SKM-1 treated with dmso at 0.1 percent for 144 hours (cell line): ENCODE measurements around the gene PRSS21.

ENCODE experiments used
- DNase-seq: peaks from one replicate; lab custom pipeline; 2025; ENCODE audit not compliant: unreplicated experiment; lab: John Stamatoyannopoulos, UW

PRSS21 gene

DNA sequence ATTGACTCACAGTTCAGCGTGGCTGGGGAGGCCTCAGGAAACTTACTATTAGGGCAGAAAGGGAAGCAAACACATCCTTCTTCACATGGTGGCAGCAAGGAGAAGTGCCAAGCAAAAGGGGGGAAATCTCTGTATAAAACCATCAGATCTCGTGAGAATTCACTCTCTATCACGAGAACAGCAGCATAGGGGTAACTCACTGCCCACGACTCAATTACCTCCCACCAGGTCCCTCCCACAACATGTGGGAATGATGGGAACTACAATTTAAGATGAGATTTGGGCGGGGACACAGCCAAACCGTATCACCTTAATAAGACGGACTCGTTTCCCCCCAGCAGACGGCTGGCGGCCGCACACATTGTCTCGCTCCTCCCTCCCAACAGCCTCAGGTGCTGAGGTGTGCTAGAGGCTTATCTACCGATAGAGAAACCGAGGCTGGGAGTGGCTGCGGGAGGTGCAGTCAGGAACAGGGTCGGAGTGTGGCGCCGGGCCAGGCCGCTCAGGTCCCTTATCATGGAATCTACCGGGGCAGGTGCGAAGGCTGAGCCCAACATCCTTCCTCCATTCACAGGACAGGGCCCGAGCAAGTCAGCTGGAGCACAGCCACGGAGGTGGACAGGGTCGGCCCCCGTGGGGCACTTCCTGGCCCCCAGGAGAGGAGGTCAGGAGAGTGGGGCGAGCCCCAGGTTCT is 8.2 kb downstream of the PRSS21 start:
- no peak for DNase-seq

DNA sequence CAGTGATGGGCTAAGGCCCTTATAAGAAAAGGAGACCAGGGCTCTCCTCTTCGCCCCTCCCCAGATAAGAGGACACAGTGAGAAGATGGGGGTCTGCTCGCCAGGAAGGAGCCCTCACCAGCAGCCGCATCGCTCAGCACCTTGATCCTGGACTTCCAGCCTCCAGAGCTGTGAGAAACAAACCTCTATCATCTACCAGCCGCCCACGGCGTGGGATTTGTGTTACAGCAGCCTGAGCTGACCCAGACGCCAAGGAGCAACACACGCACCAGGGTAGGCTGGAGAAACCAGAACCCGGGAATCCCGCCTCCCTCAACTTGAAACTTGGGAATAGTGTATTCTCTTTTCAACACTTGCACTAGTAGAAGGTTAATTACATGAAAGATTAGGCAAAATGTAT is 8.9 kb downstream of the PRSS21 start:
- no peak for DNase-seq

DNA sequence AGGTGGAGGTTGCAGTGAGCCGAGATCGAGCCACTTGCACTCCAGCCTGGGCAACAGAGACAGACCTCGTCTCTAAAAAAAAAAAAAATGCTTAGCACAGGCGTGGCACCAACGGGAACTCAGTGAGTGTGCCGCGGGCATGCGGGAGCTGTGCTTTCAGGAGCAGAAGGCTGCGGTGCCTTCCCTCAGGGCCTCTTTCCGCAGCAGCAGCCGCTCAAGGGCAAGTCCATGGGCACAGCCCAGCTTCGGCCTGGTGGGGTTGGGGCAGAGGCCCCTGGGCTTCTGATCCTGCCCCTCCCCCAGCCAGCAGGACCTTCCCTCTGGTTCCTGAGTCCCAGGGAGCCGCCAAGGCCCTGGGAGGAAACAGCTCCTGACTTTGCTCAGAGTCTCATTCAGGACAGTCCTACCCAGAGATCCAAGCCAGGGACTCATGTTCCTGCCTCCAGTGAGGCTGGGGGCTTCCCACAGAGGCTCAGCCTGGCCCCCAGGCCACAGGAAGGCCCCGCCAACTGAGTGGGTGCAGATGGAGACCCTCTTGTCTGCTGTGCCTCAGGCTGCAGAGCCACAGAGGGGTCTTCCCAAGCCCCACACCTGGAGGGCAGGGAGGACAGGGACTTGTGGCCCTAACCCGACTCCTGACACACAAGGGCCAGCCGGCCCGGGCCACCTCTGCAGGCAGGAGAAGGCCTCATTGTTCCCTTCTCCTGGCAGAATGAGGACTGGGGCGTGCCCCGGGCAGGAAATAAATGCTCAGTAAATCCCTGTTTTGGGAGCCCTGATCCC is 9.7 kb downstream of the PRSS21 start:
- DNase-seq = no peak

DNA sequence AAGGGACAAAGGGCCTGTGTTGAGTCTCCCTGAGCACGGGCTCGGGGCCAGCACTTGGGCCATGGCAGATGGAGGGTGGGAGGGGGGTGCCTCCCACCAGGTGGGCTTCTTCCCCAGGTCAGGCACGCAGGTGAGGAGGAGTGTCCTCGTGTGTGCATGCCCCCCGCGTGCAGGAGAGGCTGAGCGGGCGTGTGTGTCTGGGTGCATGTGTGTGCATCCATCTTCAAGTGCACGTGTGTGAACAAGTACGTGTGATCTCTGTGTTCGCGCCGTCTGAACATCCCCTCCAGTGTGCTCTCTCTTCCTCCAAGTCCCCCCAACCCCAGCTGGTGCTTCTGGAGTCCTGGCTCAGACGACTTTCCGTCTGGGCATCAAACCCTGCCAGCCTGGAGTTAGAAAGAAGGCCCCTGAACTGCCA is 10.3 kb downstream of the PRSS21 start:
- DNase-seq = no peak

DNA sequence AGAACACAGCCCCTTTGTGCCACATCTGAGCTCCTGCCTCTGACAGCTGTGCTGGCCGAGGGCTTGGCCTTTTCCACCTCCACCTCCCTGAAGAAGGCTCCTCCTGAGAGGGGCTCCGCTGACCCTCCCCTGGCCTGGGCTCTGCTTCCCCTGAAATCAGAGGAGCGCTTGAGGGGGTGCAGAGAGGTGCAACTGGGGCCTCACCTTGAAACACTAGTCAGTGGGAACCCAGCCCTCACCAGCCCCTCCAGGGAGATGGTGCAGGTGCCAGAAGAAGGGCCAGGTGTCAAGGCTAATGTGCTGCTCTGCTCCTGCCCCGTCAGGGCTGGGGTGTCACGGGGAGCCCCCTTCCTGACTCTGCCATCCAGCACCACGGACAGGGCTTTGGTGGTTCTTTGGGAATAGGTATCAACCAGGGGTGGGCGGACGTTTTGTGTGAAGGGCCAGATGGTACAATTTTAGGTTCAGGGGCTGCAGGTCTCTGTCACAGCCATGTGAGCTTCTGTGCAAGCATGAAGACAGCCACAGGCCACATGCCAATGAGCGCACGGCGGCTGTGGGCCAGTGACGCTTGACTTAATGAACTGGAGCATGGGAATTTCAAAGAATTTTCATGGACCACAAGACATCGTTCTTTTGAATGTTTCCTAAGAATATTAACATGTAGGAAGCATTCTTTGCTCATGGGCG is 10.9 kb downstream of the PRSS21 start:
- DNase-seq = no peak

DNA sequence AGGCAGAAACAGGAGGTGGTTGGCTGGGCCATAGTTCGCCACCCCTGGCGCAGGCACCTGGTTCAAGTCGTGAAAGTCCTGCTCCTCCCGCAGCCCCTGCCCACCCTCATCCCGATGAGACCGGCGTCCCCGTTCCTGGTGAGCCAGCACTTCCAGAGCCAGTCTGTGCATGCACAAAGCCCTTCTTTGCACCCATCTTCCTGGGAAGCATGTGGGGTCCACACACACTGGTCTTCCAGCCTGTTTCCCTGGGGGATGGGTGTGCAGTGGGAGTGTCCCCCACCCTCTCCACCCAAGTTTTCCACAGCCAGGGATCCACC is 11.4 kb downstream of the PRSS21 start:
- no peak for DNase-seq

DNA sequence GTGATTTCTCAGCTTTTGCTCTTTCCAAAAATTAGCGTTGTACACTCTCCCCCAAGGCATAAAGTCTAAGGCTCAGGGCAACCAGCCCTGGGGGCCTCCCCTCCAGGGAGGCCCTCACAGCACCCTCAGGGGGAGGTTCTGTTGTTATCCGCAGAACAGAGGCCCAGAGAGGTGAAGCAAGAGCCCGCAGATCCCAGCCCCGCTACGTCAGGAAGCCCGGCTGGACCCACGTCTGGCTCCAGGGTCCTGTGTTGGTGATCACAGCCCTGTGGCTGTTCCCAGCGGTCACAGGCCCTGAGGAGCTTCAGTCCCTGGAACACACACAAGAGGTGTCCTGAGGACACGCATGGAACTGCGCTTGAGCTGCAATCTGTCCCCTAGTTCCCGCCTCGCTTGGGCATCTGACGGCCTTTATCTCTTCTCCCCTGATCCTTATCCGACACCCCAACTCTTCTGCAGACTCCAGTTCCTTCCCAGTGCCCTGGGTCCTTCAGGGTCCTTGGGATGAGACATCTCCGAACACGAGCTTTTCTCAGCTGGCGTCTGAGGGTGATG is 11.9 kb downstream of the PRSS21 start:
- no peak for DNase-seq

DNA sequence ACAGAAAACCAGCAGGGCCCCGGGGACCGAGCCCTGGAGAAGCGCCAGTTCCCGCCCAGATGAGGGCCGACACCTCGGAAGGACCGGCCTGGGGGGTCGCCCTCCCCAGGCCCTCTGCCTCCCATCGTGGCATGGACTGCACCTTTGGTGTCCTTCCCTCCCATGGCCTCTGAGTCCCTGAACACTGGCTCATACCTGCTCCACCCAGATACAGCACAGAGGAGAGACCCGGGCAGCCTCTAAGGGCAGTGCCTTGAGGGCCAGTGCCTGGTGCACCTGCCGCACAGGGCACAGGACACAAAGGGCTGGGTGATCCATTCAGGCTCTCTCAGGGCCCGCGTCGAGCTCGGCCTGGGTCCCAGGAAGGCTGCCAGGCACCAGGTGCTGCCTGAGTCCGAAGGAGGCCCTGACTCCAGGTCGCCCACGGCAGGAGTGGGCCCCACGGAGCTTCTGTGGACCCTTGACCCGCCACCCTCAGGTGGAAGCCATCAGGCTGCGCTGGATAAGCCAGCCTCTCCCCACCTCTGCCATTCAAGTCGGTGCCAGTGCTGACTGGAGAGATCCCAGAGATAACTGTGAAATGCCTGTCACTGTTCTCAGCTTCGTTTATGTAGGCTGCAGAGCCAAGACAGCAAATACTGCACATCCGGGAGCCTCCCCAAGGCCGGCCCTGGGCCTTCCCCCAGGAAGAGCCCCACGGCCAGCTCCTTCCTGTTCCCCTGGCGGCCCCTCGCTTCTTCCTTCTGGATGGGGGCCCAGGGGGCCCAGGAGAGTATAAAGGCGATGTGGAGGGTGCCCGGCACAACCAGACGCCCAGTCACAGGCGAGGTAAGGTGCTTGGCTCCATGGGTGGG is 12.7 kb downstream of the PRSS21 start, which contains the start of gene ZG16B:
Gene ZG16B (plus strand): TSS at position 803 of the 854 bp plus-strand sequence. CDS start 139 bp downstream, outside the sequence.
- DNase-seq = no peak

DNA sequence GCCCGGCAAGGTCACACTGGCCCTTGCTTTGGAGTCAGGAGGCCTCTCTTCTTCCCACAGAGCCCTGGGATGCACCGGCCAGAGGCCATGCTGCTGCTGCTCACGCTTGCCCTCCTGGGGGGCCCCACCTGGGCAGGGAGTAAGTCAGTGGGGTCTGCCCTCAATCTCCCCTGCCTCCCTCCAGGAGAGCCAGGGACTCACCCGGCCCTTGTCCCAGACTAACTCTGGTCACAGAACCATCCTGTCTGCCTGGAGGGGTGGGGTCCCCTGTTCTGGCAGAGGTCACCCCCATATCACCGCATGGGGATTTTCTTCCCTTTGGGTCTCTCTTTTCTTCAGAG is 13.3 kb downstream of the PRSS21 start:
- DNase-seq = no peak

DNA sequence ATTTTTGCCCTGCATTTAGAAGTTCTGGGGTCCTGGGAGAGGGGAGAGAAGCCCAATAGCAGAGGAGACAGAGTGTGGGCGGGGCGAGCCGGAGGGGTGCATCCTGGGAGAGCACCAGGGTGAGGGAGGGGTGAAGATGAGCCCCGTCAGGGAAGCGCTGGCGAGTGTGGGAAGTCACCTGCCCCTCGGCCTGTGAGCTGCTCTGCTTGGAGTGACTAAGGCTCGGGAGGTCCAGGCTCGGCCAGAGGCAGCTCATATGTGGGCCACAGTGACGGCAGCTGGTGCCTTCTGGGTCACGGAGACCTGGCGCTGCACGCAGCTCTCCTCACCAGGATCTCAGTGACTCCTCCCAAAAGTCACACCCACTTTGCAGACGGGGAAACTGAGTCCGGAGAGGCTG is 14.2 kb downstream of the PRSS21 start:
- no peak for DNase-seq

DNA sequence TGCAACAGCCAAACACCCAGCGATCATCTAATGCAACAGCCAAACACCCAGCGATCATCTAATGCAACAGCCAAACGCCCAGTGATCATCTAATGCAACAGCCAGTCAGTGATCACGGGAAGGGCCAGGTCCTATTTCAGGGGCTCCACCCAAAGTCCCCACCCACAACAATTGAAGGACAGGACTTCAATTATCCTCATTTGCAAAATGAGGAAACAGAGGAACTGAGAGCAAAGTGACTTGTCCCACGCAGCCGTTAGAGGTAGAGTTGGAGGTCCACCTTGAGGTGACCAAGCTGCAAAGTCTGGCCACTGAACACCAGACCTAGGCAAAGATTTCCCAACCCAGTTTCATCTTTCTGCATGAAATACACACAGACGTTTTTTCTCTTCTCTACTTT is 16.7 kb downstream of the PRSS21 start:
- DNase-seq = no peak

DNA sequence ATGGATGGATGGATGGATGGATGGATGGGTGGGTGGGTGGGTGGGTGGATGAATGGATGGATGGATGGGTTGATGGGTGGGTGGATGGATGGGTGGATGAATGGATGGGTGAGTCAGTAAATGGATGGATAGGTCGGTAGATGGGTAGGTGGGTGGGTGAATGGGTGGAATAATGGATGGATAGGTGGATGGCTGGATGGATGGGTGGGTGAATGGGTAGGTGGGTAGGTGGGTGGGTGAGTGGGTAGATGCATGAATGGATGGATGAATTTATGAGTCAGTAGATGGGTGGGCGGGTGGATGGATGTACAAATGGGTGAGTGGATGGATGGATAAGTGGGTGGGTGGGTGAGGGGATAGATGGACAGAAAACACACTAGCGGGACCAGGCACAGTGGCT is 17.9 kb downstream of the PRSS21 start:
- DNase-seq = no peak

DNA sequence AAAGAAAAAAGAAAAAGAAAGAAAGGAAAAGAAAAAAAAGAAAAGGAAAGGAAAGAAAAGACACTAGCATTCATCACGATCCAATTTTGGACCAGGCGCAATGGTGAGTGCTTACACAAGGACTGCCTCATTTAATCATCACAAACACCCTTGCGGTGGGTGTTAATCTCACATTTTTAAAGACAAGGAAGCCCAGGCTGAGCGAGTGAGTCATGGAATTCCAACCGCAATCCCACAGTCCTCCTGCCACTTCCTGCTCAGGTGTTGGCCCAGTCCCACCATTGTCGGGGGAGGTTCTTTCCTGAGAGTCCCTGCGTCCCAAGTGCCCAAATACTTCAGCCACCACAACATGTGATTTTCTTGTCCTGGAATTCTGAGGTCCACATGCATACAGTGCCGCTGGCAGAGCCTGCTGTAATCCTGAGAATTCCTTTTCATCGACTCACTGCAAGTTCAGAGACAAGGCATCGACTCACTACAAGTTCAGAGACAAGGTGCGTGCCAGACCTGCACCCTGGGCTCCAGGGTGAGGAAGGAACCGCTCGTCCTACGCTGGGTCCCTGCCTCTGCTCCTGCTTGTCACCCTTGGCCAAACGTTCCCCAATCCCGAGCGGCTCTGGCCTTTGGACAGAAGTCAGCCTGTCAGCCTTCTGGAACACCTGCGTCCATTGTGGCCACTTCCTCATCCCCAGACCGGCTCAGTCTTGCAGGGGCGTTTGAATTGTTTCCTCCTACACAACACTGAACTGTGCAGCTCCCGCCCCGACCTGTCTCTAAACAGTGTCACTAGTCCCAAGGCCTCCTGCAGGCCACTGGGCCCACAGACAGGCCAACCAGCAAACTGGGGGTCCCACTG is 18.8 kb downstream of the PRSS21 start:
- DNase-seq = no peak

DNA sequence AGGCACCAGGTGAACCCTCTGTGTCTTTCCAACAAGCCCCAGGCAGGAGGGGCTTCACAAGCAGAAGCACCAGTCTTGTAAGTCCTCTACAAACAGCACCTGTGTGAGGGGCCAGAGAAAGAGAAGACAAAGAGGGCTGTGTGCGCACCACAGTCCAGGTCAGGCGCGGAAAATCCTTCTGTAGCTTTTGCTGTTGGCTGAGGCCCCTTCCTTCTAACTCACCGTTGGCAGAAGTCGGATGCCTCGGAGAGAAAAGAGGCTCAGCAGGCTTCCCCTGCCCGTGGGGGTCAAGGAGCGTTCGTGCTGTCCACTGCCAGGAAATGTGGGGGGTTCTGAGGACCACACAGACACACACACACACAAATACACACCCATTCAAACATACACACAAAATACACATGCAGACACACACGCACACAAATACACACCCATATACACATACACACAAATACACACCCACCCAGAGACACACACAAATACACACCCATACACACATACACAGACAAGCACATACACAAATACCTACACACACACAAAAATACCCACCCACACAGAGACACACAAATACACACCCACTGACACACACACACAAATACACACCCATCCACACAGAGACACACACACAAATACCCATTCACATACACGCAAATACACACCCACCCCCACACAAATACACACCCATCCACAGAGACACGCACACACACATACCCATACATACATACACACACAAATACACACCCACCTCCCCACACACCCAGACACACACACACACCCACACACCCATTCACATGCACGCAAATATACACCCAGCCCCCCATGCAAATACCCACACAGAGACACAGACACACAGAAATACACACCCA is 19.8 kb downstream of the PRSS21 start:
- no peak for DNase-seq

DNA sequence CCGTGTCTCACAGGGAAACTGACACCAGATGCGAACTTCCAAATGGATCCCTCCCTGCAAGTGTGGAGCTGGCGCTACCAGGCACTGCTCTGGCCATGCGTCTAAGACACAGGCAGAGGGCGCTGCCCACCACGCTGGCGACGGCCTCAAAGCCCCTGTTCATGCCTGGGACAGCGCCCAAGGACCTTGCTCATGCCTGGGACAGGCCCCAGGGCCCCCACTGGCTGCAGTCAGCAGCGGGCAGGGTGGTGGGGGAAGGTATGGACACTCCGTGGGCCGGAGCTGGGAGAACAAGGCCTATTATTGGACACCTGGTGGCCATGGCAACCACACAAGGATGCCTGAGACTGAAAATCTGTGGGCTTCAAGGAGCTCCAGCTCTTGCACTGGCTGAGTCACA is 21.9 kb downstream of the PRSS21 start:
- peak; percentile 32 for DNase-seq

DNA sequence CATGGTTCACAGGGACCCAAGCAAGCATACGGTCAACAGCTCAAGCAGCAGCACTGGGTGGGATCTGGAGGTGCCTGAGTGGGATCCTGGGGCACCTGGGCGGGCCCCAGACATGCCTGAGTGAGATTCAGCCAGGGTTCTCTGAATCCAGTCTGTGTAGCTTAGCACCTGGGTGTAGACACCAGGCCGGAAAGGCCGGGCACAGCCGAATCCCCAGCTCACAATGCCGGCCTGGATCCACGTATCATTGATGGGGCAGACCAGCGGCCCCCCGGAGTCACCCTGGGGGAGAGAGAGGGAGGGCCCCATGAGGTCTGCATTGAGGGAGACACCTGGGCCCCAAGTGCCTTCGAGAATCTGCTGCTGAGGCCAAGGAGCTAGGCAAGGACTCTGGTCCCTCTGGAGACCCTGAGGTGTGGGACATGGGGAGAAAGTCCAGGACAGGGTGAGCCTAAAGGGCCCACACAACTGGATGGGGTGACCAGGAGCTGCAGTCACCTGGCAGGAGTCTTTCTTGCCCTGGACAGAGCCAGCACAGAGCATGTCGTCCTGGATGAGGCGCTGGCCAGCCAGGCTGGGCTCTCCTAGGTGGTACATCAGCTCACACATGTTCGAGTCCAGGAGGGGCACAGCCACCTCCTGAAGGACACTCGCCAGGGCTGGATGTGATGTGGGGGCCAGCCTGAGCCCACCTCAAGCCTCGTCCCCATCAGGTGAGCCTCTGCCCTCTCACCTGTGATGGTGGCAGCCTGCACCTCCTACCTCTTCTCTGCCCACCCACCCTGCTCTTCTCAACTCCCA is 22.8 kb downstream of the PRSS21 start:
- DNase-seq = no peak

DNA sequence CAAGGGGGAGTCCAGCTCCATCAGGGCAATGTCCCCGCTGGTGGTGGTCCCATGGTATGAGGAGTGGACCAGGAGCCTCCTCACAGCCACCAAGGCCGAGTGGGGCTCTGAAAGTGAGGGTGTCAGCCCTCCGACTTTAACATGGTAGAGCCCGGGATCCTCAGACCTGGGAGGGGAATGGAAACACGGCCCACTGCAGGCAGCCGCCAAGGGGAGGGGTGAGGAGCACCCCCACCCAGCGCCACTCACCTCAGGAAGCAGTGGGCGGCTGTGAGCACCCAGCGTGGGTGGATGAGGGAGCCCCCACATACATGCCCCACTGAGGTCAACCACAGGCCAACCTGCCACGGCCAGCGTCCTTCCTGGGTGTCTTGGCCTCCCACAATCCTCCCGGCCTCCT is 23.9 kb downstream of the PRSS21 start:
- DNase-seq = no peak

DNA sequence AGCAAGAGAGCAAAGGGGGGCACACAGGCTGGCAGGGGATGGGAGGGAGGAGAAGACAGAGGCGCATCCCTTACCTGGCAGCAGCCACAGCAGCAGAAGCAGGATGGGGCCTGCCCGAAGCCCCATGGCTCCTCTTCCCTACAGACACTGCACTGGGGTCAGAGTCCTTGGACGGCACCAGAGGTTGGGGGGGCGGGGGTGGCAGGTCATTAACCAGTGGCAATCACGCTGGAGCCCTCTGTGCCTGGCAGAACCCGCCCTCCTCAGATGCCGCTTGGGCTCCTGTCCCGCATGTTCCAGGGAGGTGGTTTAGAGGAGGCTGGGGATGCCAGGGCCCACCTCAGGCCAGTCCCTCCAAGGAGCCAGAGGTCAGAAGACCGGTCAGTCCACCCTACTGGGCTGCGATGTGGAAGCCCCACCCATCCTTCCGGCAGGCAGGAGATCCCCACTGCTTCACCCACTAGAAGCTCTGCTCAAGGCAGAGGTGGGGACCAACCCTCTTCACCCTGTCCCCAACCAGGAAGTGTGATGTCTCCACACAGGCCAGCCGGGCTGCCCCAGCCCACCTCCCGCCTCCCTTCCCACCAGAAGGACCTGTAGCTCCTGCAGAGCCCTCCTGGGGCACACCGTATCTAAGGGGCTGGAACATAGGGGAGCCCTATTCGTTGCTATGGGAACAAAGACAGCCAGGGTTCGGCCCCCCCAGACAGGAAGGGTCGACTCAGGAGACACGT is 24.7 kb downstream of the PRSS21 start:
- no peak for DNase-seq
